Left kidney (tissue), 8 donors: ENCODE results near the gene C9orf85. TPM values are rescaled to one million over a fixed set of nuclear protein-coding genes. Genes with fewer than 3 reads are reported as not detected.
A peak's percentile ranks its signal among the peaks of the same experiment; 100 is the strongest.
"Not testable (repeated sequence)": the region's sequence is repeated elsewhere in the genome, so short reads cannot be mapped to it uniquely, and the experiment has no call there.

ENCODE experiments used
- DNase-seq: peaks from one replicate; pipeline ENCODE4 v3.0.0-alpha.2; 2013
- long read RNA-seq, 8 donors: transcript quantifications; one replicate each; lab custom pipeline, GENCODE V29; 2026
- polyA plus RNA-seq: library from polyadenylated mRNA; unstranded; fragments of 120-200 nt; gene quantifications from one replicate; pipeline ENCODE4 v1.2.1, GENCODE V29; 2013; ENCODE audit not compliant: insufficient read length

The C9orf85 gene, protein sequence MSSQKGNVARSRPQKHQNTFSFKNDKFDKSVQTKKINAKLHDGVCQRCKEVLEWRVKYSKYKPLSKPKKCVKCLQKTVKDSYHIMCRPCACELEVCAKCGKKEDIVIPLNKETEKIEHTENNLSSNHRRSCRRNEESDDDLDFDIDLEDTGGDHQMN
- polyA plus RNA-seq = 21.8 TPM
- long read RNA-seq, donor 1, partial matches to known transcripts = 0 of 2 reads
- long read RNA-seq, donor 1, other reads (novel, unspliced or antisense) = 0 of 2 reads
- long read RNA-seq, donor 2, partial matches to known transcripts = 0 of 3 reads
- long read RNA-seq, donor 2, other reads (novel, unspliced or antisense) = 0 of 3 reads
- long read RNA-seq, donor 3, partial matches to known transcripts = 0 of 1 reads
- long read RNA-seq, donor 3, other reads (novel, unspliced or antisense) = 0 of 1 reads
- long read RNA-seq, donor 4, partial matches to known transcripts = 0 of 1 reads
- long read RNA-seq, donor 4, other reads (novel, unspliced or antisense) = 0 of 1 reads
- long read RNA-seq, donor 5, transcript C9orf85-201 (4 exons, 1,279 nt) = major isoform, 8 of 8 reads
- long read RNA-seq, donor 5, partial matches to known transcripts = 0 of 8 reads
- long read RNA-seq, donor 5, other reads (novel, unspliced or antisense) = 0 of 8 reads
- long read RNA-seq, donor 6, partial matches to known transcripts = 0 of 2 reads
- long read RNA-seq, donor 6, other reads (novel, unspliced or antisense) = 0 of 2 reads
- long read RNA-seq, donor 7, transcript C9orf85-201 (4 exons, 1,279 nt) = major isoform, 9 of 10 reads
- long read RNA-seq, donor 7, partial matches to known transcripts = 0 of 10 reads
- long read RNA-seq, donor 7, other reads (novel, unspliced or antisense) = 0 of 10 reads
- long read RNA-seq, donor 8 = 0 reads

DNA sequence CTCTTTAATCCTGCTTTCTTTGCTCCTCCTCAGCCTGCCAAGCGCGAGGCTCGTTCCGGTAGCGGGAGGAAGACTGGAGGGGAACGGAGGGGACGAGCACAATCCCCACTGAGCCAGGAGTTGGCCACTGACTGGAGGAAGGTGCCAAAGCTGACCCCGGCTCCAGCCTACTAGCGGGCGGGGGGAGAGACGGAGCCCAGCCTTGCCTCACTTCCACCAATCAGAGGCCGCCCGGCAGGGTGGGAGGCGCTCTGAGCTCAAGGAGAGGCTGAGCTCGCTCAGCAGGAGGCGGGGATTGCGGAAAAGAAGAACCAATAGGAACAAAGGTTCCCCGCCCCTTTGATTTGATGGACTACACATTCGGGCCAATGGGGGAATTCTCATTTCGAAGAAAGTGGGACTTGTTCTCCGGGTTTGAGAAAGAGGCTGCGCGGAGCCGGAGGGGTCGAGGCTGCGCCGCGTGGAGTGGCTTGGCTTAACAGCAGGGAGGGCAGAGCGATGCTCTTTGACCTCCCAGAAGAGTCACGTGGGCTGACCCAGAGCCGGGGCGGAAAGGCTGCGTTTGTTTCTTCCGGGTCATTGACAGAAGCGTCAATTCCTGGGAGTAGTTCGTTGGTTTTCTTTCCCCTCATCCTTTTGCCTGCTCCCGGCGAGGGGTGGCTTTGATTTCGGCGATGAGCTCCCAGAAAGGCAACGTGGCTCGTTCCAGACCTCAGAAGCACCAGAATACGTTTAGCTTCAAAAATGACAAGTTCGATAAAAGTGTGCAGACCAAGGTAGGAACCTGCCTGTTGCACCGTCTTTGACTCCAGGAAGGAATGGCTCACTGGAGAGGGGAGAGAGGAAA, at the start of gene C9orf85, which contains the start of gene ABHD17B:
Gene C9orf85 (plus strand): TSS at position 579 of the 847 bp plus-strand sequence. CDS start 96 bp downstream, at position 675.
Gene ABHD17B (minus strand): TSS at position 133 of the 847 bp plus-strand sequence. CDS start 36,113 bp downstream, outside the sequence.
- peak; percentile 100 for DNase-seq

DNA sequence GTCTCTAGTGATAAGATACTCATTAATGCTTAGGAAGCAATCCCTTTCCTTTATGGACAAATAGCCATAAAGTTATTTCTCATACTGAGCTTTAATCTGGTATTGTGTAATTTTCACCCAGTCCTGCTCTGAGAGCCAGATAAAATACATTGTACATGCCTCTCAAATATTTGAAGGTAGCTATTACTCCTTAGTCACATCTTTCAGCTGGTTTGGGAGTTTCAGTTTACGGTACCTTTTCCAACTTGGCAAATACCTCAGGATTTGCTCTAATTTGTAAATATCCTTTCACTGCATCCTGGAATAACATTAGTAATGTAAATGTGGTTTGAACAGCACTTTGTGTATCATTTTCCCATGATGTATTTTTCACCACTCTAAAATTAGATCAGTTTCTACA, 47.8 kb upstream of the C9orf85 start:
- no peak for DNase-seq

DNA sequence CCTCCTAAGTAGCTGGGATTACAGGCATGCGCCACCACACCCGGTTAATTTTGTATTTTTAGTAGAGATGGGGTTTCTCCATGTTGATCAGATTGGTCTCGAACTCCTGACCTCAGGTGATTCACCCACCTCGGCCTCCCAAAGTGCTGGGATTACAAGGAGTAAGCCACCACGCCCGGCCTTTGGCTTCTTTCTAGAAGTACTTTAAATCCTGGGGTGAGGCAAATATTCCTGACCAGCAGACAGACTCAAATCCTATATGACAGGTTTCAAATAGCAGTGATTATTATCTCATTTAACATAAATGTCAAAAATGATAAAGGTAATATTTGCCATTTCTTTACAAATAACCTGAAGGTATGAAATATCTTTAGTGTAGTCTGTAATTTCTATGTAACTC, 36.1 kb upstream of the C9orf85 start:
- DNase-seq = no peak

DNA sequence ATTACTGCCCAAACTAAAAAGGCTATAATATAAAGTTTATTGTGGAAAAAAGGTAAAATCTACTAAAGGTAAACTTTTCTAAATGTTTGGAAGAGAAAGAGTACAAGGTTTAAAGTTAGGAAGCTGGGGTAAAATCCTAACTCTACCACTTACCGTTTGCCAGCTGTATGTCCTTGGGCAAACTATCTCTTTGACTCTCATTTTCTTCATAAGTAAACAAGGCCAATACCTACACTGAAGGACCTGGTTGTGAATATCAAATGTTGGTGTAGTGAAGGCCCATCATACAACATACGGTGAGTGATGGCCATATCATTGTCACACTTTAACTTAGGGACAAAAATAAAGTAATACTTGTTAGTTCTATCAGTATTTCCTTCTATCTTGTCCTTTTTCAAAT, 35.3 kb upstream of the C9orf85 start:
- no peak for DNase-seq

DNA sequence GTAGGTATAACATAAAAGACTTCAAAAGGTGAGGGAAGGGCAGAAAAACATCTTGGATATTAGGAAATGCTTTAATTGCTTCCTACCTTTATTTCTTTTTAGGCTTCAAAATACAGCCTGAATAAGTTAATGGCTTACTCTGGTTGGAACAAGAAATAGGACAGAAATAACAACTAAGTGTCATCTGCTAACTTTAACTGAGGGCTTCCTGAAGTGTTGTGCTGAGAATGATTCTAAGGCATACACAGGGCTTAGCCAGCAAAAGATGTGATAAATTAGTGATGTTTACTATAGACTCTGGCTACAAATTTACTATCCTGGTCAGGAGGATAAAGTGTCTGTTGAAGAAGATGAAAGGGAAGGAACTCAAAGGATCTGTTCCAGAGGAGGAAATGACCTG, 34.6 kb upstream of the C9orf85 start:
- no peak for DNase-seq

DNA sequence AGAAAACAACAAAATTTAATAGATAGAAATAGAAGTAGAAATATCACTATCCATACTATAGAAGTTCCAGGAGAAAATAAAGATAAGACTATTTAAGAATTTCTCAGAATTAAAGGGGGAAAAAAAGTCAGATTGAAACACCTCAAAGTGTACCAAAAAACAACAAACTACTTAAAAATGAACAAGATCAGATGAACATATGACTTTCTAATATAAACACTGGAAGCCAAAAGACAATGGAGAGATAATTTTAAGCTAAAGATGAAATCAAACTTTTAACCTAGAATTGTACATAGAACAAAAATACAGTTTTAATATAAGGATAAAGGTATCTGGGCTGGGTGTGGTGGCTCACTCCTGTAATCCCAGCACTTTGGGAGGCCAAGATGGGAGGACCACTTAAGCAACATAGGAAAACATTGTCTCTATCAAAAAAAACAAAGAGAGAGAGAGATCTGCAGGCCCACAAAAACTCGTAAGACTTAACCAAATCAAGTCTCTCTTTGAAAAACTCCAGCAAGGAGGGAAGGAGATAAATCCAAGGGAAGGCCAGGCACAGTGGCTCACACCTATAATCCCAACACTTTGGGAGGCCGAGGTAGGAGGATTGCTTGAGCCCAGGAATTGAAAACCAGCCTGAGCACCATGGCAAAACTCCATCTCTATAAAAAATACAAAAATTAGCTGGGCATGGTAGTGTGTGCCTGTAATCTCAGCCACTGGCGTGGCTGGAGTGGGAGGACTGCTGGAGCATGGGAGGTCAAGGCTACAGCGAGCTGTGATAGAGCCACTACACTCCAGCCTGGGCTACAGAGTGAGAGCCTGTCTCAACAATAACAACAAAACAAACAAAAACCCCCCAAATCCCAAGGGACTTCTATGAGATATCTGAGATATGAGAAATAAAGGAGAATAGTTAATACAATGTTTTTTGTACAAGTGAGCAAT, 32.8 kb upstream of the C9orf85 start:
- no peak for DNase-seq

DNA sequence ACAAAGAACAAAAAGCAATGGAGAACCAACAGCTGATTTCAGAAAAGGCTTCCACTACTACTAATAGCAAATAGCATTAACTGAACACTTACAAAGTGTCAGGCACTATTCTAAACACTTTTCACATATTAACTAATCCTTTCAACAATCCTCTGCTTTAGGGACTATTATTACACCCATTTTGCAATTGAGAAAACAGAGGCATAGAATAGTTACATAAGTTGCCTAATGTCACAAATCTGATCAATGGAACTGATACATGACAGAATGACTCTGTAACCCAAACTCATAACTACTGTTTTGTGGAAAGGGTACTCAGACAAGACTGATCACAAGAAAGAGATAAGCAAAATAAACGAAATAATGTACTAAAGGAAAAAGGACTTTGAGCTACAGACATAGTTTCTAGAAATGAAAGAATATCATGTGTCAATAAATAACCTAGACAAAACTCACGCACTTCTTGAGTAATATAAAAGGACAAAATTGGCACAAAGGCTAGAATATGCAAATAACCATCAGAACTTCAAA, 31.7 kb upstream of the C9orf85 start:
- no peak for DNase-seq

DNA sequence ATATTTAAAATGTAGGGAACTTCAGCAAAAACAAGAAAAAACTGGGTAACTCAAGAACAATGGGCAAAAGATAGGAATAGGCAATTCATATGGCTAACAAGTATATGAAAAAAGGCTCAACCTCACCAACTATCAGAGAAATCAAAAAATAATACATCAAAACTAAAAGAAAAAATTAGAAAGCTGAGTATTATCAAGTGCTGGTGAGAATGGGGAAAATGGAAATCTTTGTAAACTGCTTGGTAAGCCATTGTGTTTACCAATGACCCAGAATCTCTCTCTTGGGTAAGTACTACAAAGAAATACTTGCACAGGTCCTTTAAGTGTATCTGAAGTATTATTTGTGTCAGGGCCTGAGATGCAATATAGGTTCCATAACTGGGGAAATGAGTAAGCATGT, 27.4 kb upstream of the C9orf85 start:
- DNase-seq = no peak

DNA sequence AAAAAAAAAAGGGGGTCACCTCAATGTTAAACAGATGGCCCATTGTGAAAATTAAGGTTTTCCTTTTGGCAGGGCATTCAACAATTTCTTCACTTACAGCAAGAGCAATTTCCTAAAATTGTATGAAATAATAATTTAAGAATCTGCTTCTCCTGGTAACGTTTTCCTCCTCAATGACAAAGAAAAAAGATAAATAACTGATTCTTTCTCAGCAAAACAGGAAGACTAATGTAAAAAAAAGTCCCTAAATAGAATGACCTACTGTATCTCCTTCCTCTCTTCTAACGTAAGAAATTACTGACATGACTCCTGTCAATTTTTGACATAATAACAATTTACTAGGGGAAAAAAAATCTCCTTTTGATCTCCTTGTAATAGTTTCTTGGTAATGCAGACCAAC, 26.0 kb upstream of the C9orf85 start:
- no peak for DNase-seq

DNA sequence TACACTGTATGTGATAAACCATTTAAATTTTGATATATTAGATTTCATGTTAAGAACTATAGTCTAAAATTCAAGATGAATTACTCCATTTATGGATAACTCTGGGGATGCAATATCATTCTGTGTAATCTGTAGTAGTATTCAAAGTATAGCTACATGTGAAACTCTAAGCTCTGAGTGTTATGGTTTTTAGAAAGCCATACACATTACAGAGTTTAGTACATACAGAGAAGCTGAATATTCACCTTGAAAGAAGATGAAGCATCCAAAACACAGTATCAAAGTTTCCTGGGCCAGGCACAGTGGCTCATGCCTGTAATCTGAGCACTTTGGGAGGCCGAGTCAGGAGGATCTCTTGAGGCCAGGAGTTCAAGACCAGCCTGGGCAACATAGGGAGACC, 25.4 kb upstream of the C9orf85 start:
- DNase-seq = no peak

DNA sequence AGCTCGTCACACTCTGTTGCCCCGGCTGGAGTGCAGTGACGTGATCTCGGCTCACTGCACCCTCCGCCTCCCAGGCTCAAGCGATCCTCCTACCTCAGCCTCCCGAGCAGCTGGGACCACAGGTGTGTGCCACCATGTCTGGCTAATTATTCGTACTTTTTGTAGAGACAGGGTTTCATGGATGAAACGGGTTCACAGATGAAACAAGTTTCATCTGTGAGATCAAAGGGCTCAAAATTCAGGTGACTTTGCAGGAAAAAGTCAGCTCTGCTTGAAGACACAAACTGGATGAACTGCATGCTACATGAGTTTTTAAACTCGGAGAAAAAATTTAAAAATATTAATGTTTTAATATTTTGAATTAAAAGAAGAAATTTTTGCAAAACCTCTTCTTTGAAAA, 24.9 kb upstream of the C9orf85 start:
- DNase-seq = no peak

DNA sequence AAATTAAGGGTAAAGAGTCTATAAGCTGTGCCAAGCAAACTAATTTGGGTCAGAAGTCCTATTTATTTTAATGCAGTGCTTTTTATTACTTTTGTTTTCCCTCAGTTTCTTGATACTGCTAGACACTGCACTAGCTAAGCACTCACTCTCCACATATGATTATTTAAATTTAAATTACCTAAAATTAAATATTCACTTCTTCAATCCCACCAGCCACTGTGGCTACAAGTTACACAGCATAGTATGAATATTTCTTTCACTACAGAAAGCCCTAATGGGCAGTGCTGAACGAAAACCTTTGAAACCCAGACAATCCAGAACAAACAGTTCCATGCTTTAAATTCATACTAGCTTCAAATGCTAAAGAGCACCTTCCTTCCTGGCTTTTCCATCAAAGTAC, 24.1 kb upstream of the C9orf85 start:
- no peak for DNase-seq

DNA sequence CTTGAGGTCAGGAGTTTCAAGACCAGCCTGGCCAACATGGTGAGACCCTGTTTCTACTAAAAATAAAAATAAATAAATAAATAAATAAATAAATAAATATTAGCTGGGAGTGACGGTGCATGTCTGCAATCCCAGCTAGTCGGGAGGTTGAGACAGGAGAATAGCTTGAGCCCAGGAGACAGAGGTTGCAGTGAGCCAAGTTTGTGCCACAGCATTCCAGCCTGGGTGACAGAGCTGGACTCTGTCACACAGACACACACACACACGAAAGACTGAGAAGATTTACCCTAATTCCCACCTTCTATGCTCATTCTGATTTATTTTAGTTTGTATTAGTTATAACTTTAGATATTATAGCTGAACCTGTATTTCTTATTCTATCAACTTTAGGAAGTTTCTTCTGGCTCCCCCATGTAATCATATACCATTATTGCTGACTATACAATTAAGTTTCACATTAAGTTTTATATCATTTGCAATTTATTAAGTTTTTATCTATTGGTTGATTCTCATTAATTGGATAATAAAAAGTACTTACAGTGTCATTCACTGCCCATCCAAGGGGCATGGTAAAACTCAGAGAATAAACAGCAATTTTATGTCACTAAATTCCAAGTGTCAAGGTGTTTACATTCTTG, 21.3 kb upstream of the C9orf85 start:
- DNase-seq = no peak

DNA sequence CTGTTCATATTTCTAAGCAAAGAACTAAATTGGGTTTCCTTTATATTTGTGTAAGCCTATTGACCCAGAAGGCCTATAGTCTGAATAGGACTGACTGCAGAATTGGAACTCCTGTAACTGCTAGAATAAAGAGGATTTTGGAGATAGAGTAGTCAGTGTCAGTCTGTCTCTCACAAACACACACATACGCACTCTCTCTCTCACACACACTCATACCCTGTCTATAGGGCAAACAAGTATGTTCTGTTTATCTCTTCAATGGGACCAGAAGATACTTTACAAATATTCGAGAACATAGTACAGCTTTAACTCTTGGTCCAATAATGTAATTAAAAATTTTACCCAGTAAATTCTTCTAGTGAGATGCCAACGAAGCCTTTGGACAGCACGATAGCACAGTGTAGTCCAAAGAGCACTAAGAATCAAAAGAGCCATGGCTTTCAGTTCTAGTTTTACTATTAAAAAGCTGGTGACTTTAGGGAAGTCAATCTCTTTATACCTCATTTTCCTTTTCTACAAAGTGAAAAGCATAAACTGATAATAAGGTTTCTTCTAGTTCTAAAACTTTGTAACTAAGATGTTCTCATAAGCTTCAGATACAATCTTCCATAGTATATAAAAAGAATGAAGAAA, 19.8 kb upstream of the C9orf85 start:
- no peak for DNase-seq

DNA sequence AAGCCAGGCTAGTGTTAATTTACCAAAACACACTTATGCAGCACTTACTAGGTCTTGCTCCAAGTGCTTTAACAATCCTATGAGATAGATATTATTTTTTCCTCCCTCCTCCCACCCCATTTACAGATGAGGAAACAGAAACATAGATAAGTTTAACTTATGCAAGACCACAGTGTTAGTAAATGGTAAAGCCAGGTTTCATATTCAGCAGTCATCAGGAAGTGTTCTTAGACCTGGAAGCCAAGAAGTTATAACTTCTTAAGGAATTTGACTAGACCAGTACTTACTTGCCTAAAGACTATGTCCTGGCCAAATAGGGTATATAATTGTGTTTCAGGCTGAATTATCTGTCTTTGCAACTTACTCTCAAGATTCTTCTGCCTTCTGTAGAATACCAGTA, 16.3 kb upstream of the C9orf85 start:
- DNase-seq = no peak

DNA sequence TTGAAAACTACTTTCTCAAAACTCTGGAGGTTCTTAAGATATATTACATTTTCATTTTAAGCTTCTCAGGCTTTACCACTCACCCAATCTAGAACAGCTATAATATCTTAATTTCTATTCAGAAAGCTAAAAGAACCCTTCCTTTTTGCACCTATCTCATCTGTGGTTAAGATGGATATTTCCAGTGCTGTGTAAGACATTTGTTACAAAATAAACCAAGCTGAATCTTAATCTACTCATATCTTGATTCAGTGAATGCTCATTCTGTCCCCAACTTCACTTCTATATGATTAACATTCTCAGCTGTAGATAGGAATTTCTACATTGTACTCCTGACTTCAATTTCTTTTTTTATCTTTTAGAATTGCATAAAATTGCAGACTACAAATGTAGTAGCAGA, 15.5 kb upstream of the C9orf85 start:
- no peak for DNase-seq

DNA sequence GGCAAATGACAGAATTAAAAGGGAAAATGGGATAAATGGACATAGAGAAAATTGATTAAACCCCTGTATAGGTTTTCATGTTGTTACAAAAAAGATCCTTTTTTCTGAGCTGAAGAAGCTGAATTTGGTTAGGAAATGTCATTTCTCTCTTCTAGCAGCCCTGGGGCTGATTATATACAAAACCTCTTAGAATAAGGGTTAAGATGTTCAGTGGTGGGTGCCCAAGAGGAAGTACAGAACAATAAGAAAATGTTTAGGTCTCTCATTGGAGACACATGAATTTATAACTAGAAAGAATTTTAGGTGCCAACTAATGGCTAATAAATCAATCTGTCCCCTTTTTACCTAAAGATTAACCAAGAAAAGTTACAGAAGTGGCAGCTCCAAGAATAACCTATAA, 14.7 kb upstream of the C9orf85 start:
- DNase-seq = no peak

DNA sequence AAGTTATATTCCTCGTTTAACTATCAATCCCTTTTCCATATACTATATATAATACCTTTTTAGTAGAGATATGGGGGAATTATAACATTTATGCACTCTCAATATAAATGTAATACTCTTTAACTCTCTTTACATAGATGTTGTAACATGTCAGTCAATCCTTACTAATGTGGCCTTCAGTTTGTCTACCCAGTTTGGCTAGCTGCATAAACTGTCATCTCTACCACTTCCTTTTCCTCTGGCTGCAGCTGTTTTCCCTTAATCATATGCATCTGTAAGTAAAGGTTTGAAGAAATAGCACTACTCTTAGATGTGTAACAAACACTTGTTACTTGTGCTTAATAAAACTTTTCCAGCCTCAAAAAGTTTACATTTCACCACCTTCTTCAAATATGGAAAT, 13.9 kb upstream of the C9orf85 start:
- DNase-seq = no peak

DNA sequence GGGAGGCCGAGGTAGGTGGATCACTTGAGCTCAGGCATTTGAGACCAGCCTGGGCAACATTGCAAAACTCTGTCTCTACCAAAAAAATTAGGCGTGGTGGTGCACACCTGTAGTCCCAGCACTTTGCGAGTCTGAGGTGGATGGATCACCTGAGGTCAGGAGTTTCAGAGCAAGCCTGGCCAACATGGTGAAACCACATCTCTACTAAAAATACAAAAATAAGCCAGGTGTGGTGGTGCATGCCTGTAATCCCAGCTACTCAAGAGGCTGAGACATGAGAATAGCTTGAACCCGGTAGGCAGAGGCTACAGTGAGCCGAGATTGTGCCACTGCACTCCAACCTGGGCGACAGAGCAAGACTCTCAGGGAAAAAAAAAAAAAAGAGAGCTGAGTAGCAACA, 12.7 kb upstream of the C9orf85 start:
- DNase-seq = not testable (repeated sequence)
